CD4-positive, alpha-beta memory T cell (primary cell): Measurements from ENCODE around the gene MMP27. TPM values are rescaled to one million over a fixed set of nuclear protein-coding genes. Genes with fewer than 3 reads are reported as not detected.

Source experiments
- CTCF ChIA-PET: fragments of 350-600 bp; sonication (Branson Sonifier 250); formaldehyde crosslinking; loops from one replicate; lab custom pipeline; 2021; ENCODE audit warnings: inconsistent platforms; ENCODE audit not compliant: partially characterized antibody; lab: Charles Lee
- POLR2A ChIA-PET: fragments of 350-600 bp; sonication (Branson Sonifier 250); formaldehyde crosslinking; loops from one replicate; lab custom pipeline; 2021; ENCODE audit not compliant: partially characterized antibody; lab: Charles Lee
- DNase-seq, 5 donors: peaks; one replicate each; pipeline versions ENCODE4 v3.0.0 to v3.0.0-alpha.2; 2020 to 2022; ENCODE audit warnings: mixed read lengths in 1 of 5
- H3K27ac ChIP-seq: one replicate; pipeline ENCODE4 v1.7.0; 2013; ENCODE audit warnings: low read depth, low read length
- H3K27me3 ChIP-seq: 2 replicates; pipeline ENCODE4 v1.7.0; 2013; ENCODE audit warnings: mild to moderate bottlenecking, low read length, moderate library complexity; ENCODE audit not compliant: insufficient read depth
- H3K36me3 ChIP-seq: 2 replicates; pipeline ENCODE4 v1.7.0; 2013; ENCODE audit warnings: mild to moderate bottlenecking, low read length, moderate library complexity; ENCODE audit not compliant: insufficient read depth
- H3K4me1 ChIP-seq: 2 replicates; pipeline ENCODE4 v1.7.0; 2013; ENCODE audit warnings: mild to moderate bottlenecking, low read length, moderate library complexity; ENCODE audit not compliant: insufficient read depth
- H3K4me3 ChIP-seq, 2 donors: one replicate each; pipeline ENCODE4 v1.7.0; 2013; ENCODE audit warnings: low read length in 2 of 2, mild to moderate bottlenecking in 1 of 2
- H3K9me3 ChIP-seq, 2 donors: one replicate each; pipeline ENCODE4 v1.7.0; 2013; ENCODE audit warnings: low read length in 2 of 2, control low read depth in 1 of 2; ENCODE audit not compliant: control insufficient read depth in 1 of 2
- H3K27ac Mint-ChIP-seq, 7 donors: one replicate each; pipeline ENCODE4 v1.8.0; 2020 to 2021; ENCODE audit warnings: mixed read lengths in 7 of 7, mild to moderate bottlenecking in 6 of 7, inconsistent platforms in 3 of 7, moderate library complexity in 3 of 7
- H3K27me3 Mint-ChIP-seq, 2 donors: one replicate each; pipeline ENCODE4 v1.8.0; 2020 to 2021; ENCODE audit warnings: mixed read lengths in 2 of 2
- H3K36me3 Mint-ChIP-seq, 2 donors: one replicate each; pipeline ENCODE4 v1.8.0; 2020 to 2021; ENCODE audit warnings: mixed read lengths in 2 of 2, inconsistent platforms in 1 of 2, mild to moderate bottlenecking in 1 of 2
- H3K4me1 Mint-ChIP-seq, 4 donors: one replicate each; pipeline ENCODE4 v1.8.0; 2020 to 2021; ENCODE audit warnings: mixed read lengths in 4 of 4, mild to moderate bottlenecking in 1 of 4
- H3K4me3 Mint-ChIP-seq, 8 donors: one replicate each; pipeline ENCODE4 v1.8.0; 2020 to 2021; ENCODE audit warnings: mixed read lengths in 8 of 8, mild to moderate bottlenecking in 7 of 8, moderate library complexity in 6 of 8, inconsistent platforms in 3 of 8
- H3K9me3 Mint-ChIP-seq, 8 donors: one replicate each; pipeline ENCODE4 v1.8.0; 2020 to 2021; ENCODE audit warnings: mixed read lengths in 8 of 8, mild to moderate bottlenecking in 5 of 8, inconsistent platforms in 3 of 8, moderate library complexity in 1 of 8
- intact Hi-C: fragments of 100-400 bp; cut with micrococcal nuclease; formaldehyde crosslinking; loops from one replicate; pipeline ENCODE4 v1.15.1; 2023
- polyA plus RNA-seq, 2 donors: library from polyadenylated mRNA; unstranded; fragments of 300-500 nt; fragmentation: Illumina TruSeq; gene quantifications; one replicate each; pipeline ENCODE4 v1.2.3, GENCODE V29; 2021
- total RNA-seq, 2 experiments: library from RNA; stranded (reverse); gene quantifications; one replicate each; pipeline ENCODE4 v1.2.3, GENCODE V29; 2021

MMP27 gene
- total and polyA plus RNA-seq, 4 experiments from 2014 or later: not detected

GRCh38 chr11:102695201-102695600 lies 10.4 kb downstream of the MMP27 start:
- peaks cover 6% of the 10 kb centered on the region for H3K27me3 ChIP-seq
- H3K36me3 ChIP-seq: no peaks in the 10 kb centered on the region
- POLR2A ChIA-PET: no interaction called here
- Mint-ChIP-seq H3K9me3 (peaks cover 0 to 1% (median 0%) of the 10 kb centered on the region in 8 donors), H3K36me3 (no peaks in the 10 kb centered on the region), H3K4me1 (no peaks in the 10 kb centered on the region), H3K27ac (no peak overlapping the region), H3K27me3 (peaks cover 6 to 15% of the 10 kb centered on the region in 2 donors), H3K4me3 (no peak overlapping the region)
- DNase-seq: no peak
- no peak overlapping the region for H3K4me3 ChIP-seq
- CTCF ChIA-PET: no interaction called here
- intact Hi-C loops: no loop called here
- no peaks in the 10 kb centered on the region for H3K9me3 ChIP-seq
- no peak overlapping the region for H3K27ac ChIP-seq
- no peaks in the 10 kb centered on the region for H3K4me1 ChIP-seq

- POLR2A ChIA-PET: no interaction called here
- no peaks in the 10 kb centered on the region for H3K36me3 Mint-ChIP-seq
- H3K4me3 Mint-ChIP-seq: no peak overlapping the region
- no peak for DNase-seq
- Histone ChIP-seq H3K4me1 (no peaks in the 10 kb centered on the region), H3K27ac (no peak overlapping the region), H3K4me3 (no peak overlapping the region), H3K27me3 (no peaks in the 10 kb centered on the region), H3K36me3 (no peaks in the 10 kb centered on the region), H3K9me3 (no peaks in the 10 kb centered on the region)
- H3K27me3 Mint-ChIP-seq: peaks cover 10 to 13% of the 10 kb centered on the region in 2 donors
- no peak overlapping the region for H3K27ac Mint-ChIP-seq
- H3K4me1 Mint-ChIP-seq: no peaks in the 10 kb centered on the region
- H3K9me3 Mint-ChIP-seq: peaks cover 0 to 3% (median 0%) of the 10 kb centered on the region in 8 donors
- intact Hi-C loops: no loop called here
- CTCF ChIA-PET: interaction anchor here (1.3 to 1.9 kb wide), 2 partner anchors 16 to 19 kb away, joined by 4 to 7 read pairs; no protein-coding TSS in a partner anchor
These were observed 19.8 kb downstream of the MMP27 start for GRCh38 chr11:102685754-102686153.

DNA sequence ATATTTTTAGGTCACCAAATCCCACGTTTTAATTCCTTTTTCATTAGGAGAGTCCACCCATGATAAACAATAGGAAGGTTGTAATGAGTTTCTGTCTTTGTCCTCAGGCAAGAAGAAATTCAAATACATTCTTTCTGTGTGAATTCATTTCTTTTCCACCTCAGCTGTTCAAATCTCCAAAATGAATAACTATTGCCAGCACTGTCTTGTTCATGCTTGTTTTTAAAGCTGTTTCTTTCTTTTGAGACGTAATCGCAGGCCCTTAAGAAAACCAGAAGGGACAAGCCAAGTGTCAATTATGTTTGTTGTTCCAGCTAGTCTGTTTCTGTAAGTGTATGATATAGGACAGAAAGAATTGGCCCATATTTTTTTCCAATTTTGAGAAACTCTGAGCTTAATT lies 20.2 kb downstream of the MMP27 start:
- Mint-ChIP-seq H3K4me3 (no peak overlapping the region), H3K9me3 (peaks cover 0 to 3% (median 0%) of the 10 kb centered on the region in 8 donors), H3K27ac (no peak overlapping the region), H3K4me1 (no peaks in the 10 kb centered on the region), H3K27me3 (peaks cover 10 to 13% of the 10 kb centered on the region in 2 donors), H3K36me3 (no peaks in the 10 kb centered on the region)
- H3K27me3 ChIP-seq: no peaks in the 10 kb centered on the region
- CTCF ChIA-PET: interaction anchor here (1.3 to 1.9 kb wide), 2 partner anchors 16 to 19 kb away, joined by 4 to 7 read pairs; no protein-coding TSS in a partner anchor
- H3K4me1 ChIP-seq: no peaks in the 10 kb centered on the region
- H3K27ac ChIP-seq: no peak overlapping the region
- DNase-seq: no peak
- H3K36me3 ChIP-seq: no peaks in the 10 kb centered on the region
- POLR2A ChIA-PET: no interaction called here
- H3K9me3 ChIP-seq: no peaks in the 10 kb centered on the region
- intact Hi-C loops: no loop called here
- no peak overlapping the region for H3K4me3 ChIP-seq

- Histone ChIP-seq H3K4me1 (no peaks in the 10 kb centered on the region), H3K4me3 (no peak overlapping the region), H3K9me3 (no peaks in the 10 kb centered on the region), H3K27ac (no peak overlapping the region), H3K27me3 (no peaks in the 10 kb centered on the region), H3K36me3 (no peaks in the 10 kb centered on the region)
- Mint-ChIP-seq H3K4me3 (no peak overlapping the region), H3K9me3 (peaks cover 0 to 3% (median 0%) of the 10 kb centered on the region in 8 donors), H3K36me3 (no peaks in the 10 kb centered on the region), H3K4me1 (no peaks in the 10 kb centered on the region), H3K27ac (no peak overlapping the region), H3K27me3 (peaks cover 15 to 25% of the 10 kb centered on the region in 2 donors)
- ChIA-PET CTCF (no interaction called here), POLR2A (no interaction called here)
- no peak for DNase-seq
- intact Hi-C loops: no loop called here
These were observed 22.3 kb downstream of the MMP27 start for GRCh38 chr11:102683277-102683676.

- Mint-ChIP-seq H3K4me3 (no peak overlapping the region), H3K9me3 (peaks cover 0 to 3% (median 0%) of the 10 kb centered on the region in 8 donors), H3K27me3 (peaks cover 14 to 26% of the 10 kb centered on the region in 2 donors), H3K27ac (no peak overlapping the region), H3K36me3 (no peaks in the 10 kb centered on the region), H3K4me1 (no peaks in the 10 kb centered on the region)
- POLR2A ChIA-PET: no interaction called here
- Histone ChIP-seq H3K27me3 (no peaks in the 10 kb centered on the region), H3K4me3 (no peak overlapping the region), H3K9me3 (no peaks in the 10 kb centered on the region), H3K27ac (no peak overlapping the region), H3K4me1 (no peaks in the 10 kb centered on the region), H3K36me3 (no peaks in the 10 kb centered on the region)
- no peak for DNase-seq
- intact Hi-C loops: no loop called here
- CTCF ChIA-PET: no interaction called here
These were observed 24.6 kb downstream of the MMP27 start for GRCh38 chr11:102680945-102681344.

- no peaks in the 10 kb centered on the region for H3K4me1 ChIP-seq
- no peak overlapping the region for H3K27ac ChIP-seq
- H3K4me3 ChIP-seq: no peak overlapping the region
- Mint-ChIP-seq H3K27ac (no peak overlapping the region), H3K27me3 (peaks cover 19 to 23% of the 10 kb centered on the region in 2 donors), H3K9me3 (peaks cover 0 to 4% (median 0%) of the 10 kb centered on the region in 8 donors), H3K4me3 (no peak overlapping the region), H3K4me1 (no peaks in the 10 kb centered on the region), H3K36me3 (no peaks in the 10 kb centered on the region)
- intact Hi-C loops: no loop called here
- H3K27me3 ChIP-seq: no peaks in the 10 kb centered on the region
- DNase-seq: no peak
- POLR2A ChIA-PET: no interaction called here
- H3K9me3 ChIP-seq: no peaks in the 10 kb centered on the region
- no peaks in the 10 kb centered on the region for H3K36me3 ChIP-seq
- CTCF ChIA-PET: interaction anchor here (4.2 kb wide), 1 partner anchor 12 kb away, joined by 27 read pairs; no protein-coding TSS in a partner anchor
These were observed 27.5 kb downstream of the MMP27 start for GRCh38 chr11:102678022-102678421.

GRCh38 chr11:102676084-102676483 lies 29.5 kb downstream of the MMP27 start:
- Histone ChIP-seq H3K9me3 (no peaks in the 10 kb centered on the region), H3K36me3 (no peaks in the 10 kb centered on the region), H3K4me3 (no peak overlapping the region), H3K27me3 (no peaks in the 10 kb centered on the region), H3K4me1 (no peaks in the 10 kb centered on the region), H3K27ac (no peak overlapping the region)
- H3K27ac Mint-ChIP-seq: no peak overlapping the region
- ChIA-PET CTCF (interaction anchor here (1.0 to 4.2 kb wide), 2 partner anchors 10 to 23 kb away, joined by 3 to 27 read pairs; no protein-coding TSS in a partner anchor), POLR2A (no interaction called here)
- no peaks in the 10 kb centered on the region for H3K4me1 Mint-ChIP-seq
- peaks cover 15 to 17% of the 10 kb centered on the region in 2 donors for H3K27me3 Mint-ChIP-seq
- intact Hi-C loops: no loop called here
- DNase-seq: no peak
- H3K9me3 Mint-ChIP-seq: peaks cover 0 to 4% (median 0%) of the 10 kb centered on the region in 8 donors
- no peak overlapping the region for H3K4me3 Mint-ChIP-seq
- H3K36me3 Mint-ChIP-seq: no peaks in the 10 kb centered on the region
